SK-N-DZ (cell line): ENCODE measurements around the gene TPD52L1.

Source experiments
- DNase-seq: peaks from one replicate; pipeline ENCODE4 v3.0.0-alpha.2; 2015; ENCODE audit warnings: low spot score

The TPD52L1 gene

DNA sequence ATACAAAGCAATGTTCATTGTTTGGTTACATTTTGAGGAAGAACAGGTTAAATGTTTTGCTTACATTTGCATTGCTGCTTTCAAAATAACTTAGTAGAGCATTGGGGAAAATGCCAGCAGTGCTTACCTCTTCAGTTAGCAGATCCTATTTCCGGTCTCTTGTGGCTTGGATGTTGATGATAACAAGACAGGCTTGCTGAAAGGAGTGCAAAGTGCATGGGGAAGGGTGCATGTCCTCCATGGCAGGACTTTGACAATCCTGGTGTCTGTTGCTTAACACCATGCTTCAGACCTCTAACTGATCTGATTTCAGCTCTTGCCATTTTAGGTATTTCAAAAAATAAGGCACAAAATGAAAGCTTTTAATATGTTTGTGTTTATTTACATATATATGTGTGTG is 21.1 kb downstream of the TPD52L1 start:
- DNase-seq: no peak

DNA sequence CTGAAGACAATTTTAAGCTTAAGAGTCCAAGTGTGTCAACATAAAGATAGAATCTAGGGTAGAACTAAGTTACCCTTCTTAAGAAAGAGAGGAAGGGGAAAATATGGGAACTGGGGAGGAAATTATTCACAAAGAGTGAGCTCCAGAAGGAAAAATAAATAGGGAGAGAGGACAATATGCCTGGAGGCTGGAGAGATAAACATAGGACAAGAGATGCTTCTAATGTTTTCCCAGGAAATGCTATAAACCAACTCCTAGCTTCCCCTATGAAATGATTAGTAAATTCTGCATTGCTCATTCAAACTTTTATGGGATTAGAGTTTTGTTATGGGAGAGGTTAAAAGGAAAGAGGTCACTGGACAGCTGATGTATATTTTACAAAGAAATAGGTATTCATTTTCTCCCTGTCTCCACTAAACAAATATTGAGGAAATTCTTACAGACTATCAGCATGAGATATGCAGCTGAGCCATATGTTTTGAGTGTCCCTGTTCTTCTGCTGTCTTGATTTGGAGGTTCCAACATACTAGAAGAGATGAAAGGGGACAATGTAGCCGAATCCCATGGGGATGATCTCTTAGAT is 22.0 kb downstream of the TPD52L1 start:
- DNase-seq: no peak

DNA sequence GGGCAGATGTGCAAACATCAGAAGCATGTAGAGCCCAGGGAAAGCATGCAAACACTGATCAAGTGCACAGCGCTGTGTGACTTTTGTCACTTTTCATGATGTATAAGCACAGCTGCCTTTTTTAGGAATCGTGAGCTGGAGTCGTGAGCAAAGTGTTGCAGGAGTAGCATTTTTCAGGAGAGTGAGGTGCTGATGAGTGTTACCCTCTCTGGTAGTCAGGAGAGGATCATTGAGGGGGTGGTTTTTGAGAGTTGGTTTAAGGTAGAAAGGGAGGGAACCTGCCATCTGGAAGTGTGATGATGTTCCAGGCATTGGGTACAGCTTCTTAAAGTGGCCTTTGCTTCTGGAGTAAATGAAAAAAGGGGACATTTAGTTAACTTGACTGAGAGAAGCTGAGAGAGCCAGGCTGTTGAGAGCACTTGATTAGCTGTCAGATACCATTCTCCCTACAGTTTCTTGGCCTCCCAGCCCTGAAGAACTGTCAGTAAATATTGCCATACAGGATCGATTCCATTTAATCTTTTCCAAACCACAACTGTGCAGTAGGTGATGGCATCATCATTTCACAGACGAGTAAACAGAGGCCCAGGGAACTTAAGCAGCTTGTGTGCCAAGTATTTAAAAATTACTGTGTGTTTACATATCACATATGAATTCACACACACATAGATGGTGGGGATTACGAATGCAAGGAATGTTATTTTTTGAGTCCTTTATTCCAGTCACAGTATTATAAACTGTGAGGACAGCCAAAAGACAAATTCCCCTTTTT is 28.9 kb downstream of the TPD52L1 start:
- DNase-seq: no peak

DNA sequence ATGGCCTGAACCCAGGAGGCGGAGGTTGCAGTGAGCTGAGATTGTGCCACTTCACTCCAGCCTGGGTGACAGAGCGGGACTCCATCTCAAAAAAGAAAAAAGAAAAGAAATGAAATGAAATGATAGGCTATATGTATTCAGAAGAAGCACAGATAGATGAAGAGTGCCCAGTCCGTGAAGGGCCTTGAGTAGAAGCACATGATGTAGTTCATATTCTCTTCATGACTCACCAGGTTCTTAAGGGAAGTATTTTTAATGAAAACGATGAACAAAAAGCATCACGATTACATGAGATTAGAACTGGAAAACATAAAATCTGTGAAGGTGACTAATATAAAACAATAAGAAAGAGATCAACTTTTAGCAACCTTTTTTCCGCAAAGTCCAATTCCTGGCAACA is 29.8 kb downstream of the TPD52L1 start:
- DNase-seq: no peak

DNA sequence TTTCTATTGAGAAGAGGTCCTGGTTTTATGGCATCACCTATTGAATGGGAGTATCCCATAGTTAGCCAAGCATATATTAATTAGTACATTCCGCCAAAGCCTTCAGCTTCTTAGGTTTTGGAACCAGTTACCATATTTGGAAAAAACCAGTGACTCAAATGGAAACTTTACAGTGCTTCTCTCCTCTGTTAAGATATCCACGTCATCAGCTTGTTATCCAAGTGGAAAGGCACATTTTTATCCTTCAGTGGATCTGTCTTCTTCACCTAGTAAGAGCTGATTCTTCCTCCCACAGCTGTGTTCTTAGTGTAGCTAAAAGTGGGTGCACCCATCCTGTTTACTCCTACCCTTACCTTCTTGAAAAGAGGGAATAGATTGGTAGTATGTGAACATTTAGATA is 34.5 kb downstream of the TPD52L1 start:
- no peak for DNase-seq

DNA sequence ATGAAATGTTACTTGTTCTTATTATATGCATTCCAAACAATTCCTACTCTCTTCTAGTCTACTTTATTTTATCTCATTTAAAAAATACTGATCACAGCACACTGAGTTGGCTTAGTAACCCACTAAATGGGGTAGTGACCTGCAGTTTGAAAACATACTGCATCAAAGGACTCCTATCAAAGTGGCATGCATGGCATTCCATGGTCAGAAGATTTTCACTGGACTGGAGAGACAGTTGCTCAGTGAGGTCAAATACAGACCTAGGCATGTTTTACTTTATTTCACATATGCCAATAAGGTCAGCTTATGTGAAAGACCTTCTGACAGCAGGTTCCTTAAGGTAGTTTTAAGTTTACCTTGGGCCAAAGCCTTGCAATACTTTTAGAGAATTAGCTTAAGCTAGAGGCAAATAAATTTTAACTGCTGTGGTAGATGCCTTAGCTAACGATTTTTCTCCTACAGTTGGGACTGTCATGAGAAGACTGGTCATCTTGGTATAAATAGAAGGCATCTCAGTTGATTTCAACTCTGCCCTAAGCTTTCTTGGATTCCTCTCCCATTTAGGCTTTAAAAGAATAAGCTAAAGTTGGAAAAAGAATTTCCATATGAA is 35.1 kb downstream of the TPD52L1 start:
- DNase-seq: no peak

DNA sequence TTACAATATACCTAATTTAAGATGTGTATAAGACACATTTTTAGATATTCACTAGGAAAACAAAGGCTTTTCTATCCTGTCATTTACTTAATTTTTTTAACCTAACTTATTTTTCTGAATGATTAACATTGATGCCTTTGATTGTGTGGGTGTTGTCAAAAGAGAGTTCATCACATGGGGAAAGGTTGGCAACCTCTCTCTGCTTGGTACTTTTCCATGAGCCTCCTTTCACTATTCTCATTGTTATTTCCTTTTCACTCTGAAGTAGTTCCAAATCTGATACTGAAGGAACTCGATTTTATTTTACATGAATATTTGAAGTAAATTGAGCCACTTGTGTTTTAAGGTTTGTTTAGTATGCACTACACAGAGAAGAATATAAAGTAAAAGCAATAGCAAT is 35.9 kb downstream of the TPD52L1 start:
- DNase-seq: no peak

DNA sequence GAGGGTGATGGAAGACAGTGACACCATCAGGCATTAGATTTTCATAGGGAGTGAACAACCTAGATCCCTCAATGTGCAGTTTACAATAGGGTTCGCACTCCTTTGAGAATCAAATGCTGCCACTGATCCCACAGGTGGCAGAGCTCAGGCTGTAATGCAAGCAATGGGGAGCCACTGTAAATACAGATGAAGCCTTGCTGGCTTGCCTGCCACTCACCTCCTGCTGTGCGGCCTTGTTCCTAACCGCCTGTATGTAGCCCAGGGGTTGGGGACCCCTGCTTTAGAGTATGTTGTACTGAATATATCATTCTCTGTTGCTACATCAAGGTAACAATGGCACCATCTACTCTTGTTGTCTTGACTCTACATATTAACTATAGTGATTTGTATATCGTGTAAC is 37.1 kb downstream of the TPD52L1 start:
- DNase-seq: no peak

DNA sequence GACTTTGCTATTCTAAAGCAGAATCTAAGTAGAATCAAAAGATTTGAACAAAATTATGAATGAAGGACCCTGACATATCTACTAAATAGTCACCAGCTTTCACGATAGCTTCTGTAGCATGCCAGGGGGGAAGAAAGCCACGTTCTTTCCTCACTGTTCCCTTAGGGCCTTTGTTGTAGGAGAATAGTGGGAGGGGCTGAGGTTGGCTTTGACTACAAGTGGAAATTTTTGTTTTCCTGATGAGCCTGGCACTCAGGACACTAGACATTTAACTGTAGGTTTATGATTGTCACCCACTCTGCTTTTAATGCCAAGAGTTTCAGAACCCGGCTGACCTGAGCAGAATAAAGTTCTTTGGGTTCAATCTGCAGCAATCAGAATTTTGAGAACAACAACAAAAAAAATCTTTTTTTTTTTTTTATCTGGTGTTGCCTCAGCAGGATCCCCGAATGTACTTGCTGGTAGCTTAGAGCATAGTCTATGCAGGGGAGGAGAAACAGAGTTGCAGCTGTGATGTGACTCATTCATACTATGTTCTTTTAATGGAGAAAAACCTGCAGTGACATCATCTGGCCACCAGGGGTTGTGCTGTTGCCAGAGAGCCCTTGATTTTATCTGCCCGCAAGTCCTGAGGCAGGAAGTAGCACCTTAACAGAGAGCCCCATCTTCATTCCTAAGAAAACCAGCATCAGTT is 38.5 kb downstream of the TPD52L1 start:
- peak; percentile 49 for DNase-seq

DNA sequence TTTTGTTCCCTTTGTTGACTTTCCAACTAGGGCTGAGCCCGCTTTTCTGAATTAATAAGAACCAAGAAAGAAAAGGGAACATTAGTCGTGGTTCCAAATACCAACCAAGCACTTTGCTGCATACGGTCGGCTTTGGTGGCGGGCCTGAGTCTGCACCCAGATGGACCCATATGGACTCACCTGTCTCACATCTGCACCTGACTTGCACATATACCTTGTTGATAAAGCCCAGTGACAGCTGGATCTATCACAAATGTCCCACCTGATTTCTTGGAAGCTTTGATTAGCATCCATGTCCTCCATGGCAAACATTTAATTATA is 39.0 kb downstream of the TPD52L1 start:
- no peak for DNase-seq

DNA sequence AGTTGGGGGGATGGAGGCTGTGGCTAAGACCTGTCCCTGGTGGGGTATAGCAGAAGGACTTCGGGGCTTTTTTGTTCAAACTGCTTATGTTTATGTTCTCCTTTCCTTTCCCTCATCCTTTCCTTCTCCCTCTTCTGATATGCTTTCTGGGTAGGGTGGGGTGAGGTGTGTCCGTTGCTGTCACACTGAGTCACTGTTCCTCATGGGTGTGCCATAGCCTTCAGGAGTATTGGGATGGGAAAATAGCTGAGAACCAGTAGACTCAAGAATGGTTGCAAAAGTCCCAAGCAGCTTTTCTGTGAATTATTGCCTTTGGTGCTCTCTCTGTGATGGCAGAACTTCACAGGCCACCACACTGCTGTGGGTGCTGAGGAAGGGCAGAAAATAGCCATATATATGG is 39.6 kb downstream of the TPD52L1 start:
- DNase-seq: no peak

DNA sequence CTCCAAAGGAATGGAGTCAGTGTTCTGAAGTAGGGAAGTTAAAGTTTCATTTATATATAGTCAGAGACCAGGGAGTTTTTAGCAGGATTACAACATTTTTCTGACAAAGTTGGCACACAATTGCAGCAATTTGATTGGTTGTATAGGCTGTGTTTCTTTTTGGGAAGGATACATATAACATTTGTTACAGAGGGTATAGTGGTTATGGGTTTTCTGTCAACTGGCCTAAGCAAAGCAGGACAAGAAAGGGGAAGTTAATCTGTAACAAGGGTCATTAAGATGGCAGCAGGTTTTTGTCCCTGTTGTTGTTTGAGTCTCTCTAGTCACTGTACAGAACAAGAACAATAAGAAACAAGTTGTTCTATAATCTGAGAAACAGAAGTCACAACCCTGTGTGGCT is 41.4 kb downstream of the TPD52L1 start:
- no peak for DNase-seq

DNA sequence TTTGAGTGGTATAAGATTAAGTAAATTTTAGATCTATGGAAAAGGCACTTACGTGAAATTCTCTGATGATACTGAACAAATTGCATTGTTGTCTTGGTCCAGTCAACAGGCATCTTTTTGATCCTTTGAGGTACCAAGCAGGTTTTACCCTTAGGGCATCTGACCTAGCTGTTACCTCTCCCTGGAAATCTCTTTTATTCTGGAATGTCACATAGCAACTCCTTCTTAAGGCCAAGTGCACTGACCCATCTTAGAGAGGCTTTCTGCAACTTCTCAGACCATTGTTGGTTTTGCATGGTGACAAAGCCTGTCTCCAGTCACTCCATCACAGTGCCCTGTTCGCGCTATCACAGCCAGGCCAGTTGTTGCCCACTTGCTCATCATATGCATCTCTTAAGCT is 42.0 kb downstream of the TPD52L1 start:
- DNase-seq: no peak

DNA sequence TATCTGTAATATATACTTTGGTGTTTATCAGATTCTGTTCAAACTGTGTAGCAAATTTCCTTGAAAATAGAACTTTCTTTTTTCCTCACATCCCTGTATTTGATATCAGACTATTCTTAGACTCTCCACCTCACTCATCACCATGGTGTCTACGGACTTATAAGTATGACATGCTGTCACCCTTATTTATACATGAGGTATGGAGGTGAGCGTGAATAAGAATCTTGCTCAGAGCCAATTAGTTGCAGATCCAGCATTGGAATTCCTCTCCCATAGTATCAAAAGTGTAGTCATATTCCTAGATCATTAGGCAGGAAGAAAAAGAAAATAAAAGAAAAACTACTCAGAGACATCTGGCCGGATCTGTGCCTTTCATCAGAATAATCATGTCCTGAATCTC is 43.0 kb downstream of the TPD52L1 start:
- no peak for DNase-seq

DNA sequence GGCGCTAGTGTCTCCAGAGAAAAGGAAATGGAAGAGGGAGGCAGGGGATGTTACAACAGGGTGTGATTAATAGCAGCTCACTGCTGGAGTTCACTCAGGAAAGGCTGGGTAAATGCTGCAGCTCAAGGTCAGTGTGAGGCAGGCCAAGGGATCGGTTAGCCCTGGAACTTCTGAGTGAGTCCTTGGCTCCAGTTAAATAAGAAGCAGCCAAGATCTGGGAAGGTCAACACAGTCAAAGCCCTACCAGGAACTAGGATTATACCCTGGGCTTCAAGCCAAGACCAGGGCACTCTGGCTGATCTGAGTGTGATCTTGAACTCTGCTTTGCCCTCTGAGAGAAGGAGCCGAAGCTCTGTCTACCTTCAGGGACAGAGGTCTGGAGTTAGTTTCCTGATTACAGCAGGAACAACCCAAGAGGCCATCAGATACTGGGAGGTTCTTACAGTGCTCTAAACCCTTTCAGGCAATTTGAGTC is 44.3 kb downstream of the TPD52L1 start:
- DNase-seq: peak; percentile 15

DNA sequence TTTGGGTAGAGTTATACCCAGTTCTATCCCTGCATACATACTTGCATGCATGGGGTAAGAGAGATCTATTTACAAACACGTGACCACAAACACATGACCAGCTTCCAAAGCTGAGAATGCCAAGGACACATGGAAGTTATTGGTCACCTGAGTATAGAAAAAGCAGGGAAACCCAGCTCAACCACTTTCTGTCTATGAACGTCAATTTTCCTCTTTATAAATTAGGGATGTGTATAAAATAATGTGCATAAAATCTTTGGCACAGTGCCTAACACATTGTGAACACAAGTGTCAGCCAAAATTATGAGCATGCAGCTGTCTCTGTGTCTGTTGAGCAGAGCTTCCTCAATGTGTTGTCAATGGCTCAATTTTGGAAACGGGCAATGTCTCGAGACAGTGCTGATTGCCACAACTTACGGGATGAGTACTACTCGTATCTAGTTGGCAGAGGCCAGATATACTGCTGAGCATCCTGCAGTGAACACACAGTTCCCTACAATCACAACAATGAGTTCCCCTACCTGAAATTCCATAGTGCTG is 44.9 kb downstream of the TPD52L1 start:
- DNase-seq: no peak

DNA sequence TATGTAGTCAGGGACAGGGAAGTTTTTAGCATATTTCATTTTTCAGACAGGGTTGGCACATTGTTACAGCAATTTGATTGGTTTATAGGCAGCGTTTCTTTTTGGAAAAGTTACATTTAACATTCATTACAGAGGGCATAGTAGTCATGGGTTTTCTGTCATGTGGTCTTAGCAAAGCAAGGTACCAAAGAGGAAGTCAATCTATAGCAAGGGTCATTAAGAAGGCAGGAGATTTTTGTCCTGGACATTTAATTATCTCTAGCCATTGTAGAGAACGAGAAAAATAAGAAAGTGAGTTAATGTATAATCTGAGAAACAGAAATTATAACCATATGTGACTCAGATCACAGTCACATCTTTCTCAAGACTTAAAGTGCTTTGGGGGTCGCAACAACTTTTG is 47.4 kb downstream of the TPD52L1 start:
- DNase-seq: no peak

DNA sequence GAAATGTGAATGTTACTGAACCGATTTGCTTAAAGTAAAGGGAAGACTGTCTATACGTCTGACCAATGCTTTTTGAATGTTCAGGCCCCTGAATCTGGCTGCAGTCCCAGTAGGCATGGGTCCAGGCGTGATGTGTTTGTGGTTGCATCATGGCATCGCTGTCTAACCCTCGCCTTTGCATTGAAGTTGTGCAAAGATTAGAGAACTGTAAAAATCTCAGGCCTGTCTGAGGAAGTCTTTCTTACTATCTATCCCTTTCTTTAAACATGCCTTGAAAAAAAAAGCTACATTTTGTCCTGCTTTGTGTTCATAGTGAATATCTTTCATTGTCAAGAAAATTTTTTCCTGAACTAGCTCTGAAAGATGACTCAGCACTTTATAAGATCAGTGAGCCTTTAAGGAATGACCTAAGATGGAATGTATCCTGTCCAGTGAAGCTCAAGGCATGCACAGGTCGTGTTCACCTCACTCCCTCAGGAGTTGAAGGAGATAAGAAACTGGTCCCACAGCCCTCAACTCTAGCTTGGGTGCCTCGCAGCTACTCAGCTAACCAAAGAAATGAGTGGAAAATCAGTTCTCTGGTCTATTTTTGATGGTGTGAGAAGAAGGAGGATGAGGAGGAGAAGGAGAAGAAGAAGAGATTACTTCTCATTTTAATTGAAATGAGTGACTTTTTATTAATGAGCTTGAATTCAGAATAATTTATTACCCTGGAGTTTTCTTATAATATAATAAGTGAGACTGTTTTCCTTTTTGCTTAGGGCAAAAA is 48.6 kb downstream of the TPD52L1 start:
- no peak for DNase-seq

DNA sequence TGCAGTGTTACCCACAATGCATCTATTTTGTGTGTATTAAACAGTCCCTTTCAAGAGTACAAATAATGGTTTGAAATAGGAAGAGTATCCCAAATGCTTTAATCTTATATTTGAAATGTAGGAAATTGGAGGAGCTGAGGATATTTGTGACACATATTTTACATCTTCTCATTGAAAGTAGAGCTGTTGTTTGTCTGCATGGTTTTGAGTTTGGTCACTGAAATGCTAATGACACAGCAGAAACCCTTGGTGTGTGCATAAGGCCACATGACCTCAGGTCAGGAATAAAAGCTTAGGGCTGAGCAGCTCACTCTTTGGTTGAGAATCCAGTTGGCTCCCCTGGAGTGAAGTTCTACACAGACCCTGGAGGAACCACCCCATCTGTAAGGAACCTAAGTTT is 49.8 kb downstream of the TPD52L1 start:
- DNase-seq: no peak

DNA sequence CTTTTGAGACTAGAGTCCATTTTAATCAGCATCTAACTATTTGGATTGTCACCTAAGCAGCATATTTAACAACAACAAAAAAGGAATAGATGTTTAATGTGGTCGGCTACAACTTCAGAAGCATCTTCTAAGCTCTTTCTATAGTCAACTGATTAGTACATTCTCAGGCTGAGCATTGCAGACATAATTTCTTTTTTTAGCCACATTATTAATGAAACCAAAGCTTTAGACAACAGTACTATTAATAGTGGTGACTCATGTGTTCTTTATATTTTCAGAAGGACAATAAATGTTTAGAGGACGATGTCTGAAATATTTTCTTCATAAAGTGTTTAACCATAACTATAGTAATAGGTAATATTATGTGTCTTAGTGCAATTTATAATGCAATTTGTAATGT is 52.4 kb downstream of the TPD52L1 start:
- no peak for DNase-seq

DNA sequence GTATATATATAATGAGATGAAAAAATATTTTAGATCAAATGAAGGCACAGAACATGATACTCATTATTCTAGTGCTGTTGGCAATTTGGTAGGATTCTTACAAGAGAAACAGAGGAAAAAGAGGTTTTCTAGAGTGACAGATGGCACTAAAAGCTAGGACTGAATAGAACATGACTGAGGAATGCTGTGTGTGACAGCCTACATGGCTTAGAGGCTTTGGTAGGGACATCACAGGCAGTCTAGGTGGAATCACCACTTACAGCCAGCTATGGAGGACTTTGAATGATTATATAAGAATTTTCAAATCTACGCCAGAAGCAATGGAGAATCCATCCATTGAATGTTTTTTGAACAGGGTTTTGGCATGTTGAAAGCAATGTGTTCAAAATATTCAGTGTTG is 52.8 kb downstream of the TPD52L1 start:
- no peak for DNase-seq

DNA sequence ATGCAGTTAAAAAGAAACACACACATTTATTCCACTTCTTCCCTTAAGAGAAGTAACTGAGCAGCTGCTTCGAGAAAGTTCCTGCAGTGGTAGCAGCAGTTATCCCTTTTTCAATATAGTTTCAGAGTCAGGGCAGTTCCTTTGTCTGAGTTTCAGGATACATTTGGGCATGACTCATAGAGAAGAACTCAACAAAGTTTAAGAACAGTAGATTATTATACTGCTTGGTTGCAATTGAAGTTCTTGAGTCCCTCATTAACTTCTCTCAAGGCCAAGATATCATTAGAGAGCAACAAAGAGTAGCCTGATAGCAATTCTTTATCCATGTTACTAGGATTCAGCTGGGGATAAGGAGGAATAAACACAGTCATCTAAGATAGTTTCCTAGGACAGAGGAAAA is 54.4 kb downstream of the TPD52L1 start:
- DNase-seq: no peak
